Hepatocyte (in vitro differentiated cells): ENCODE data around the gene MFAP2.

Experiments used
- CTCF ChIP-seq: fragments of 200-600 bp; sonication (generic); IDR thresholded peaks from 2 replicates; pipeline ENCODE4 v1.5.1; 2016; ENCODE audit warnings: antibody characterized with exemption, mild to moderate bottlenecking; ENCODE audit not compliant: poor library complexity
- EZH2 ChIP-seq: fragments of 200-600 bp; sonication (generic); IDR thresholded peaks from 2 replicates; pipeline ENCODE4 v1.6.1; 2016; ENCODE audit warnings: antibody characterized with exemption, mild to moderate bottlenecking, borderline replicate concordance
- EZH2phosphoT487 ChIP-seq: fragments of 200-600 bp; sonication (generic); IDR thresholded peaks from one replicate; pipeline ENCODE4 v1.6.1; 2018; ENCODE audit warnings: antibody characterized with exemption, mild to moderate bottlenecking, low read depth, moderate library complexity; ENCODE audit not compliant: unreplicated experiment, severe bottlenecking

- TF ChIP-seq CTCF: no peak
- no peak for TF ChIP-seq EZH2
- TF ChIP-seq EZH2phosphoT487: no peak
Measured at GRCh38 chr1:16958475-16958874, 21.9 kb downstream of the MFAP2 start.
